Naive thymus-derived CD4-positive, alpha-beta T cell (primary cell): ENCODE results near the gene SNX19. TPM values are rescaled to one million over a fixed set of nuclear protein-coding genes. Genes with fewer than 3 reads are reported as not detected.

Experiments used
- ATAC-seq: fragments of 150-1000 bp; cut with Tn5 transposase; 2 replicates; pipeline ENCODE4 v1.10.0; 2021; ENCODE audit warnings: mild to moderate bottlenecking, moderate library complexity
- CTCF ChIA-PET: fragments of 350-600 bp; sonication (Branson Sonifier 250); formaldehyde crosslinking; loops from one replicate; lab custom pipeline; 2021; ENCODE audit warnings: antibody characterized with exemption; lab: Charles Lee
- POLR2A ChIA-PET: fragments of 350-600 bp; sonication (Branson Sonifier 250); formaldehyde crosslinking; loops from one replicate; lab custom pipeline; 2021; ENCODE audit warnings: antibody characterized with exemption, inconsistent platforms; lab: Charles Lee
- DNase-seq, 9 donors: peaks; one replicate each; pipeline versions ENCODE4 v3.0.0 to v3.0.0-alpha.2; 2020 to 2022; ENCODE audit warnings: mixed read lengths in 1 of 9
- H3K27ac ChIP-seq: one replicate; pipeline ENCODE4 v1.7.0; 2013; ENCODE audit warnings: mild to moderate bottlenecking, low read depth, low read length, moderate library complexity
- H3K27me3 ChIP-seq, 2 donors: one replicate each; pipeline ENCODE4 v1.7.0; 2013; ENCODE audit warnings: low read length in 2 of 2, mild to moderate bottlenecking in 2 of 2, moderate library complexity in 2 of 2; ENCODE audit not compliant: control insufficient read depth in 2 of 2, insufficient read depth in 2 of 2
- H3K36me3 ChIP-seq, 3 experiments: 1 replicate in 2 of 3; 2 replicates in 1 of 3; pipeline ENCODE4 v1.7.0; 2013; ENCODE audit warnings: low read length in 3 of 3, mild to moderate bottlenecking in 3 of 3, moderate library complexity in 1 of 3; ENCODE audit not compliant: insufficient read depth in 3 of 3, control insufficient read depth in 2 of 3
- H3K4me1 ChIP-seq, 2 donors: one replicate each; pipeline ENCODE4 v1.7.0; 2013; ENCODE audit warnings: low read length in 2 of 2, mild to moderate bottlenecking in 2 of 2, moderate library complexity in 1 of 2; ENCODE audit not compliant: control insufficient read depth in 2 of 2, insufficient read depth in 2 of 2
- H3K4me3 ChIP-seq: 2 replicates; pipeline ENCODE4 v1.7.0; 2013; ENCODE audit warnings: mild to moderate bottlenecking, low read length
- H3K9me3 ChIP-seq, 3 experiments: 1 replicate in 2 of 3; 2 replicates in 1 of 3; pipeline ENCODE4 v1.7.0; 2013; ENCODE audit warnings: low read length in 3 of 3; ENCODE audit not compliant: control insufficient read depth in 2 of 3
- H3K27ac Mint-ChIP-seq, 9 donors: one replicate each; pipeline ENCODE4 v1.8.0; 2020 to 2022; ENCODE audit warnings: mixed read lengths in 9 of 9, mild to moderate bottlenecking in 8 of 9, moderate library complexity in 5 of 9, inconsistent platforms in 2 of 9
- H3K27me3 Mint-ChIP-seq, 5 donors: one replicate each; pipeline ENCODE4 v1.8.0; 2021 to 2022; ENCODE audit warnings: mixed read lengths in 5 of 5, mild to moderate bottlenecking in 1 of 5
- H3K36me3 Mint-ChIP-seq, 5 donors: one replicate each; pipeline ENCODE4 v1.8.0; 2020 to 2022; ENCODE audit warnings: mixed read lengths in 5 of 5, mild to moderate bottlenecking in 3 of 5, inconsistent platforms in 1 of 5
- H3K4me1 Mint-ChIP-seq, 7 donors: one replicate each; pipeline ENCODE4 v1.8.0; 2020 to 2022; ENCODE audit warnings: mixed read lengths in 7 of 7, mild to moderate bottlenecking in 3 of 7, inconsistent platforms in 1 of 7
- H3K4me3 Mint-ChIP-seq, 10 donors: one replicate each; pipeline ENCODE4 v1.8.0; 2020 to 2022; ENCODE audit warnings: mild to moderate bottlenecking in 10 of 10, mixed read lengths in 10 of 10, moderate library complexity in 6 of 10, inconsistent platforms in 2 of 10
- H3K9me3 Mint-ChIP-seq, 11 donors: one replicate each; pipeline ENCODE4 v1.8.0; 2020 to 2022; ENCODE audit warnings: mixed read lengths in 11 of 11, mild to moderate bottlenecking in 4 of 11, inconsistent platforms in 1 of 11, moderate library complexity in 1 of 11
- intact Hi-C, 2 donors: fragments of 100-400 bp; cut with micrococcal nuclease; formaldehyde crosslinking; loops; one replicate each; pipeline ENCODE4 v1.15.1; 2023
- polyA plus RNA-seq, 2 donors: library from polyadenylated mRNA; unstranded; fragments of 300-500 nt; fragmentation: Illumina TruSeq; gene quantifications; one replicate each; pipeline ENCODE4 v1.2.3, GENCODE V29; 2021
- total RNA-seq, 6 experiments: library from RNA in 5 of 6; stranded (reverse) in 5 of 6; gene quantifications; 1 replicate in 5 of 6; 2 replicates in 1 of 6; pipeline ENCODE4 v1.2.3 and lab custom pipeline; 2021 to 2026

Gene SNX19
- total and polyA plus RNA-seq, 7 experiments from 2014 or later = 24.8 to 101 (median 56.6) TPM

- Mint-ChIP-seq H3K27ac (no peak overlapping the region), H3K9me3 (peaks cover 3 to 16% (median 13%) of the 10 kb centered on the region in 11 donors), H3K4me3 (no peak overlapping the region), H3K27me3 (peaks cover 15 to 24% (median 16%) of the 10 kb centered on the region in 5 donors), H3K4me1 (no peaks in the 10 kb centered on the region), H3K36me3 (peaks cover 0 to 4% (median 0%) of the 10 kb centered on the region in 5 donors)
- ATAC-seq (no peak), DNase-seq (no peak)
- no peaks in the 10 kb centered on the region for H3K4me1 ChIP-seq
- no peak overlapping the region for H3K27ac ChIP-seq
- no peaks in the 10 kb centered on the region for H3K36me3 ChIP-seq
- CTCF ChIA-PET = no interaction called here
- POLR2A ChIA-PET = no interaction called here
- H3K9me3 ChIP-seq = peaks cover 0 to 5% (median 0%) of the 10 kb centered on the region in 3 experiments
- H3K4me3 ChIP-seq = no peak overlapping the region
- H3K27me3 ChIP-seq = no peaks in the 10 kb centered on the region
- intact Hi-C loops = no loop called here
These were observed 83.5 kb downstream of the SNX19 start for GRCh38 chr11:130832566-130833425.

- no peak overlapping the region for H3K4me3 Mint-ChIP-seq
- Histone ChIP-seq H3K4me1 (no peaks in the 10 kb centered on the region), H3K4me3 (no peak overlapping the region), H3K27ac (no peak overlapping the region), H3K27me3 (no peaks in the 10 kb centered on the region), H3K36me3 (no peaks in the 10 kb centered on the region), H3K9me3 (peaks cover 0 to 4% (median 0%) of the 10 kb centered on the region in 3 experiments)
- ChIA-PET CTCF (no interaction called here), POLR2A (no interaction called here)
- intact Hi-C loops = no loop called here
- DNase-seq (no peak), ATAC-seq (no peak)
- peaks cover 1 to 7% (median 5%) of the 10 kb centered on the region in 11 donors for H3K9me3 Mint-ChIP-seq
- no peak overlapping the region for H3K27ac Mint-ChIP-seq
- H3K36me3 Mint-ChIP-seq = peaks cover 0 to under 1% (median 0%) of the 10 kb centered on the region in 5 donors
- H3K27me3 Mint-ChIP-seq = peaks cover 12 to 19% (median 13%) of the 10 kb centered on the region in 5 donors
- no peaks in the 10 kb centered on the region for H3K4me1 Mint-ChIP-seq
These were observed 84.3 kb downstream of the SNX19 start for GRCh38 chr11:130831976-130832375.

GRCh38 chr11:130831506-130831905, 84.8 kb downstream of the SNX19 start:
- ATAC-seq (no peak), DNase-seq (no peak)
- Histone ChIP-seq H3K4me3 (no peak overlapping the region), H3K9me3 (no peaks in the 10 kb centered on the region), H3K27ac (no peak overlapping the region), H3K36me3 (no peaks in the 10 kb centered on the region), H3K27me3 (no peaks in the 10 kb centered on the region), H3K4me1 (no peaks in the 10 kb centered on the region)
- intact Hi-C loops = no loop called here
- H3K36me3 Mint-ChIP-seq = no peaks in the 10 kb centered on the region
- peaks cover 11 to 15% (median 12%) of the 10 kb centered on the region in 5 donors for H3K27me3 Mint-ChIP-seq
- no peak overlapping the region for H3K27ac Mint-ChIP-seq
- H3K4me3 Mint-ChIP-seq = no peak overlapping the region
- ChIA-PET POLR2A (no interaction called here), CTCF (no interaction called here)
- peaks cover 0 to 3% (median 1%) of the 10 kb centered on the region in 11 donors for H3K9me3 Mint-ChIP-seq
- no peaks in the 10 kb centered on the region for H3K4me1 Mint-ChIP-seq

- CTCF ChIA-PET = no interaction called here
- POLR2A ChIA-PET = no interaction called here
- no peaks in the 10 kb centered on the region for H3K36me3 ChIP-seq
- no peaks in the 10 kb centered on the region for H3K4me1 Mint-ChIP-seq
- H3K27ac Mint-ChIP-seq = no peak overlapping the region
- no peak overlapping the region for H3K4me3 ChIP-seq
- H3K4me3 Mint-ChIP-seq = no peak overlapping the region
- peaks cover 0 to 1% (median 0%) of the 10 kb centered on the region in 11 donors for H3K9me3 Mint-ChIP-seq
- ATAC-seq = no peak
- DNase-seq = no peak
- intact Hi-C loops = no loop called here
- H3K27me3 Mint-ChIP-seq = peaks cover 11 to 17% (median 13%) of the 10 kb centered on the region in 5 donors
- no peaks in the 10 kb centered on the region for H3K27me3 ChIP-seq
- H3K36me3 Mint-ChIP-seq = no peaks in the 10 kb centered on the region
- no peaks in the 10 kb centered on the region for H3K9me3 ChIP-seq
- no peaks in the 10 kb centered on the region for H3K4me1 ChIP-seq
- H3K27ac ChIP-seq = no peak overlapping the region
These were observed 85.7 kb downstream of the SNX19 start for GRCh38 chr11:130830566-130830965.

GRCh38 chr11:130829920-130830511, 86.3 kb downstream of the SNX19 start:
- Mint-ChIP-seq H3K4me3 (no peak overlapping the region), H3K4me1 (no peaks in the 10 kb centered on the region), H3K27me3 (peaks cover 12 to 22% (median 13%) of the 10 kb centered on the region in 5 donors), H3K36me3 (no peaks in the 10 kb centered on the region), H3K9me3 (peaks cover 0 to 1% (median 0%) of the 10 kb centered on the region in 11 donors), H3K27ac (no peak overlapping the region)
- Histone ChIP-seq H3K4me3 (no peak overlapping the region), H3K9me3 (no peaks in the 10 kb centered on the region), H3K27ac (no peak overlapping the region), H3K36me3 (no peaks in the 10 kb centered on the region), H3K4me1 (no peaks in the 10 kb centered on the region), H3K27me3 (no peaks in the 10 kb centered on the region)
- intact Hi-C loops = no loop called here
- POLR2A ChIA-PET = no interaction called here
- DNase-seq (no peak), ATAC-seq (no peak)
- CTCF ChIA-PET = no interaction called here

- Mint-ChIP-seq H3K9me3 (no peaks in the 10 kb centered on the region), H3K36me3 (no peaks in the 10 kb centered on the region), H3K27me3 (peaks cover 7 to 19% (median 13%) of the 10 kb centered on the region in 5 donors), H3K4me1 (no peaks in the 10 kb centered on the region), H3K27ac (no peak overlapping the region), H3K4me3 (no peak overlapping the region)
- Histone ChIP-seq H3K4me3 (no peak overlapping the region), H3K36me3 (no peaks in the 10 kb centered on the region), H3K27ac (no peak overlapping the region), H3K9me3 (no peaks in the 10 kb centered on the region), H3K4me1 (no peaks in the 10 kb centered on the region), H3K27me3 (no peaks in the 10 kb centered on the region)
- intact Hi-C loops = no loop called here
- CTCF ChIA-PET = no interaction called here
- ATAC-seq (no peak), DNase-seq (no peak)
- POLR2A ChIA-PET = no interaction called here
These were observed 87.5 kb downstream of the SNX19 start for GRCh38 chr11:130828741-130829140.
